Hepatocyte (in vitro differentiated cells): ENCODE data around the gene GPX7. TPM values are rescaled to one million over a fixed set of nuclear protein-coding genes. Genes with fewer than 3 reads are reported as not detected.

ENCODE experiments used
- DNase-seq: peaks from one replicate; pipeline ENCODE4 v3.0.0-alpha.2; 2016; ENCODE audit warnings: low spot score
- H2AFZ ChIP-seq: fragments of 200-600 bp; sonication (generic); 2 replicates; pipeline ENCODE4 v1.6.0; 2016; ENCODE audit warnings: antibody characterized with exemption, mild to moderate bottlenecking
- H3K27ac ChIP-seq: fragments of 200-600 bp; sonication (generic); 2 replicates; pipeline ENCODE4 v1.5.1; 2016; ENCODE audit warnings: mild to moderate bottlenecking
- H3K27me3 ChIP-seq: fragments of 200-600 bp; sonication (generic); 2 replicates; pipeline ENCODE4 v1.6.1; 2016
- H3K36me3 ChIP-seq: fragments of 200-600 bp; sonication (generic); replicated peaks from 2 replicates; pipeline ENCODE4 v1.5.1; 2016; ENCODE audit warnings: low read depth; ENCODE audit not compliant: insufficient read depth
- H3K4me1 ChIP-seq: fragments of 200-600 bp; sonication (generic); 2 replicates; pipeline ENCODE4 v1.5.1; 2016; ENCODE audit warnings: mild to moderate bottlenecking, moderate library complexity; ENCODE audit not compliant: insufficient read depth
- H3K4me2 ChIP-seq: fragments of 200-600 bp; sonication (generic); 2 replicates; pipeline ENCODE4 v1.6.0; 2016
- H3K4me3 ChIP-seq: fragments of 200-600 bp; sonication (generic); 2 replicates; pipeline ENCODE4 v1.5.1; 2016; ENCODE audit warnings: mild to moderate bottlenecking
- H3K79me2 ChIP-seq: fragments of 200-600 bp; sonication (generic); 2 replicates; pipeline ENCODE4 v1.6.0; 2017; ENCODE audit warnings: mild to moderate bottlenecking
- H3K9me2 ChIP-seq: fragments of 200-600 bp; sonication (generic); replicated peaks from 2 replicates; pipeline ENCODE4 v1.6.0; 2017; ENCODE audit warnings: mild to moderate bottlenecking; ENCODE audit not compliant: insufficient read depth
- H3K9me3 ChIP-seq: fragments of 200-600 bp; sonication (generic); 2 replicates; pipeline ENCODE4 v1.5.1; 2016; ENCODE audit warnings: low read depth, mild to moderate bottlenecking
- H4K20me1 ChIP-seq: fragments of 200-600 bp; sonication (generic); 2 replicates; pipeline ENCODE4 v1.6.0; 2016; ENCODE audit warnings: mild to moderate bottlenecking; ENCODE audit not compliant: insufficient read depth, poor library complexity, severe bottlenecking
- CTCF ChIP-seq: fragments of 200-600 bp; sonication (generic); IDR thresholded peaks from 2 replicates; pipeline ENCODE4 v1.5.1; 2016; ENCODE audit warnings: antibody characterized with exemption, mild to moderate bottlenecking; ENCODE audit not compliant: poor library complexity
- EZH2 ChIP-seq: fragments of 200-600 bp; sonication (generic); IDR thresholded peaks from 2 replicates; pipeline ENCODE4 v1.6.1; 2016; ENCODE audit warnings: antibody characterized with exemption, mild to moderate bottlenecking, borderline replicate concordance
- EZH2phosphoT487 ChIP-seq: fragments of 200-600 bp; sonication (generic); IDR thresholded peaks from one replicate; pipeline ENCODE4 v1.6.1; 2018; ENCODE audit warnings: antibody characterized with exemption, mild to moderate bottlenecking, low read depth, moderate library complexity; ENCODE audit not compliant: unreplicated experiment, severe bottlenecking
- WGBS: methylation state at CpG from one replicate; pipeline ENCODE4 v1.1.6; 2016; ENCODE audit warnings: low lambda C conversion rate; ENCODE audit errors: missing lambda C conversion rate; 5-methylcytosine and 5-hydroxymethylcytosine counted together
- polyA plus RNA-seq: library from polyadenylated mRNA; unstranded; fragments of >200 nt; fragmentation: Nextera tagmentation; extraction: Ambion mirVana; gene quantifications from 2 replicates; pipeline ENCODE4 v1.2.1, GENCODE V29; 2016
- total RNA-seq: library from RNA; depleted of rRNA; stranded (reverse); fragments of >200 nt; gene quantifications from 2 replicates; pipeline ENCODE4 v1.2.3, GENCODE V29; 2014

Gene GPX7
- total and polyA plus RNA-seq, 2 experiments from 2014 or later: 56.4 to 78.9 TPM

GRCh38 chr1:52629325-52629643 lies 27.1 kb downstream of the GPX7 start:
- 58% methylated on average over 7 of the region's 7 CpGs for WGBS
- no peaks in the 10 kb centered on the region for H3K79me2 ChIP-seq
- H3K36me3 ChIP-seq: no peaks in the 10 kb centered on the region
- H3K9me3 ChIP-seq: no peaks in the 10 kb centered on the region
- no peak overlapping the region for H3K4me2 ChIP-seq
- no peaks in the 10 kb centered on the region for H4K20me1 ChIP-seq
- no peak overlapping the region for H2AFZ ChIP-seq
- H3K4me3 ChIP-seq: no peak overlapping the region
- TF ChIP-seq EZH2phosphoT487 (no peak), EZH2 (no peak), CTCF (no peak)
- peaks cover 9% of the 10 kb centered on the region for H3K4me1 ChIP-seq
- peaks cover 18% of the 10 kb centered on the region for H3K27me3 ChIP-seq
- no peak overlapping the region for H3K27ac ChIP-seq
- no peaks in the 10 kb centered on the region for H3K9me2 ChIP-seq
- DNase-seq: no peak

DNA sequence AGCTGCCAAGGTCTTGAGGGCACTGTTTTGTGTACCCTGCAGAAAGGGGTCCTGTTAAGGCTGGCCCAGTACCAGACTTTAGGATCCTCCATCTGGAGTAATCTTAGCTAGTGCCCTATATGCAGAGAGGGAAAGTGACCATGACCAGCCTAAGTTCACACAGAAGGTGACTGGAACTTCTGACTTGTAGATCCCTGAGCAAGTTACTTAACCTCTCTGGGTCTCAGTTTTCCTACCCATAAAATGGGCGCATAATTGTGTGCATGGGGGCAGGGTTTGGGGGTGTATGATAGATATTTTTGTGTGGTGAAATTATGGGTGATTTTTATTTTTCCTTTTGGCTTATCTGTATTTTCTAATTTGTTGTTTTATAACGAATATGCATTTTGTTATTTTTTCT lies 27.5 kb downstream of the GPX7 start:
- Histone ChIP-seq H3K79me2 (no peaks in the 10 kb centered on the region), H2AFZ (no peak overlapping the region), H3K36me3 (no peaks in the 10 kb centered on the region), H4K20me1 (no peaks in the 10 kb centered on the region), H3K27ac (no peak overlapping the region), H3K4me3 (no peak overlapping the region), H3K4me2 (no peak overlapping the region), H3K9me2 (no peaks in the 10 kb centered on the region), H3K9me3 (no peaks in the 10 kb centered on the region), H3K4me1 (peaks cover 9% of the 10 kb centered on the region), H3K27me3 (peaks cover 18% of the 10 kb centered on the region)
- no peak for TF ChIP-seq EZH2
- no peak for DNase-seq
- 98% methylated on average over 2 of the region's 2 CpGs for WGBS

DNA sequence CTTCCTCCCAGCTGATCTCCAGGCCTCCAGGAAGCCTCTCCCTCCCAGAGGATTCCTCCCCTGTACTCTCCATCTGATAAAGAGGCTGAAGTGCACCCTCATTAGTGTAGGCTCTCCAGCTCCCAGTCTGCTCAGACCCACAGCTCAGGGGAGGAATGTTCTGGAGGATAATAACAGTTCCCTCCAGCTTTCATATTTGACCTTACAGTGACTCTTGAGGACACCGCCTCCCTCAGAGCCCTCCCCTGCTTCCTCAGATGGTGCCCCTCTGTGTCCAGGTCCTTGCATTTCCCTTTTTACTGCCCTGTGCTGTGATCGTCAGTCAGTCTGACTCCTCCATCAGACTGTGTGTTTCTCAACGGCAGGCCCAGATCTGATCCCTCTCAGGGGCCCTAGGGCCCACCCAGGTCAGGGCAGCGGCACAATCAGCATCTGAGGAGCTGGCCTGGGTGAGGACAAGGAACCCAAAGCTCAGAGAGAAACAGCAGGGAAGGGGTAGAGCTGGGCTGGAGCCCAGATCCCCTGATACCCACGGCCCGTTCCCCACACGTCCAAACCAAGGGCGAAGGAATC lies 29.7 kb downstream of the GPX7 start:
- H4K20me1 ChIP-seq: no peaks in the 10 kb centered on the region
- no peaks in the 10 kb centered on the region for H3K9me3 ChIP-seq
- H3K36me3 ChIP-seq: no peaks in the 10 kb centered on the region
- 78% methylated on average over 8 of the region's 8 CpGs for WGBS
- H2AFZ ChIP-seq: no peak overlapping the region
- peak; percentile 46 for DNase-seq
- H3K4me2 ChIP-seq: peak overlapping the region; percentile 17
- no peak for TF ChIP-seq EZH2phosphoT487
- no peak for TF ChIP-seq CTCF
- TF ChIP-seq EZH2: no peak
- H3K9me2 ChIP-seq: no peaks in the 10 kb centered on the region
- H3K27ac ChIP-seq: peak overlapping the region; percentile 26
- no peaks in the 10 kb centered on the region for H3K79me2 ChIP-seq
- no peak overlapping the region for H3K4me3 ChIP-seq
- peaks cover 20% of the 10 kb centered on the region for H3K4me1 ChIP-seq
- H3K27me3 ChIP-seq: peaks cover 18% of the 10 kb centered on the region

- TF ChIP-seq CTCF (peak; percentile 4), EZH2phosphoT487 (no peak), EZH2 (no peak)
- Histone ChIP-seq H3K36me3 (no peaks in the 10 kb centered on the region), H3K9me3 (no peaks in the 10 kb centered on the region), H3K27ac (no peak within 1 kb of the TSS), H3K4me2 (peak within 1 kb of the TSS; percentile 98), H2AFZ (peak within 1 kb of the TSS; percentile 89), H3K27me3 (peaks cover 18% of the 10 kb centered on the region), H3K4me3 (peak within 1 kb of the TSS; percentile 61), H3K79me2 (no peaks in the 10 kb centered on the region), H3K9me2 (no peaks in the 10 kb centered on the region), H4K20me1 (no peaks in the 10 kb centered on the region), H3K4me1 (peaks cover 21% of the 10 kb centered on the region)
- 43% methylated on average over 13 of the region's 53 CpGs for WGBS
- peak; percentile 66 for DNase-seq
These were observed 30.6 kb downstream of the GPX7 start, which contains the start of gene SHISAL2A for GRCh38 chr1:52632732-52633290. TSS of gene SHISAL2A (plus strand) at chr1:52633168. CDS start at chr1:52633494, 326 bp downstream.
